ENCODE results near the gene ZNF530.

The ZNF530 gene

GRCh38 chr19:57599761-57600383 lies at the start of gene ZNF530:
Gene ZNF530, plus strand, starts transcription at chr19:57599885. Its CDS starts 4,461 bp downstream, at chr19:57604346.
- DNase-seq: peak; percentile 94

DNA sequence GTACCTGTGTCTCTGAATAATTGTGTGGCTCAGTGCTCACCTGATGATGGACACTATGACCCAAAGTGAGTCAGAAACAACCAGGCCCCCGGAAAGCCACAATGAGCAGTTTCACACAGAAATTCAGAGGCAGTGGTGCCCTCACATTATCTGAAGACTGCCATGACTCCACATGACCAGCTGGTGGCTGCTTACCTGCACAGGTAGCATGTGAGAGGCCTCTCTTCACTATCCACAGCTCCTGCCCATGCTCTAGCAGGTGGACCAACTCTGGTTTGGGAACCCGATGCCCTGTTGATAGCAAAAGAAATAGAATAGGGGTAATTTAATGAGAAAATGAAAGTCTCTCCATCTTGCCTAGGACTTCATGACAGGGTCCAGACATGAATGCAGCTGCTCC lies 47.3 kb upstream of the ZNF530 start:
- no peak for DNase-seq

DNA sequence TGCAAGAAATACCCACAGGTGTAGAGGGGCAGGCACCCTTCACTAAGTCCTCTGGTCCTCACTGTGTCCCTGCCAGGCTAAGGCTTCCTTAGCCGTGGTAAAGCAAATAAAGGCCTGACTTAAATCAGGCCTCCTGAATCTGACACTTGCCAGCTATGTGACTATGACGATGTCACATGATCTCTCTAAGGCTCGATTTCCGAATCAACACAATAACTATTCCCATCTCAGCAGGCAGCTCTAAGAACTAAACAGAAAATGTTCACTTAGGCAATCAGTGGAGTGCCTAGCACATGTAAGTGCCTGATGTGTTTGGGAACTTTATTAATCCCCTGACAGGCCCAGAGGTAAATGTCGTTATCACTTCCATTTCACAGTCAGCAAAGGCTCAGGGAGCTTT lies 42.0 kb upstream of the ZNF530 start:
- DNase-seq: no peak

GRCh38 chr19:57558525-57558924 lies 41.2 kb upstream of the ZNF530 start:
- peak; percentile 22 for DNase-seq

GRCh38 chr19:57559008-57559403 lies 40.7 kb upstream of the ZNF530 start:
- DNase-seq: peak; percentile 15

GRCh38 chr19:57559404-57560025 lies 40.2 kb upstream of the ZNF530 start, which contains the start of gene ZNF550:
Gene ZNF550, minus strand, starts transcription at chr19:57559863. Its CDS starts 181 bp downstream, at chr19:57559682.
- peak; percentile 86 for DNase-seq

DNA sequence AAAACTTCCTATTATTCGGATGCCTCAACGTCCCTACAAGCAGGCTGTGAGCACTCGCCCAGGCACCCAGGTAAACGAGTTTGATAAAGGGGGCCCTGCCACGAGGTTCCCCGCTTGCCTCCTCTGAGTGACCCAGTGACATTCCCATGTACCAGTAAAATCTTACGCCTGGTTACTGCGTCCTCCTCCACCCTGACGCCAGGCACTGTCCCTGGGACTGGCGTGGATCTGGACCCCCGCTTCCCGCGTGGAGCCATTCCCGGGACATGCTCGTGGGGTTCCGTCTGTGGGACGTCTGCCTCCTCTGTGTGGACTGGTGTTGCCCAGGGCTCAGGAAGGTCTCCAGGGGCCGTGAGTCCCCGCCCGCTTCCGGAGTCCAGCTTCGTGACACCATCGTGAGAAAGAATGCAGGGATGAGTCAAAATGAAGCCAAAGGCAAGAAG lies 39.6 kb upstream of the ZNF530 start:
- DNase-seq: peak; percentile 73

- no peak for DNase-seq
Measured at GRCh38 chr19:57563547-57563946, 36.1 kb upstream of the ZNF530 start.

DNA sequence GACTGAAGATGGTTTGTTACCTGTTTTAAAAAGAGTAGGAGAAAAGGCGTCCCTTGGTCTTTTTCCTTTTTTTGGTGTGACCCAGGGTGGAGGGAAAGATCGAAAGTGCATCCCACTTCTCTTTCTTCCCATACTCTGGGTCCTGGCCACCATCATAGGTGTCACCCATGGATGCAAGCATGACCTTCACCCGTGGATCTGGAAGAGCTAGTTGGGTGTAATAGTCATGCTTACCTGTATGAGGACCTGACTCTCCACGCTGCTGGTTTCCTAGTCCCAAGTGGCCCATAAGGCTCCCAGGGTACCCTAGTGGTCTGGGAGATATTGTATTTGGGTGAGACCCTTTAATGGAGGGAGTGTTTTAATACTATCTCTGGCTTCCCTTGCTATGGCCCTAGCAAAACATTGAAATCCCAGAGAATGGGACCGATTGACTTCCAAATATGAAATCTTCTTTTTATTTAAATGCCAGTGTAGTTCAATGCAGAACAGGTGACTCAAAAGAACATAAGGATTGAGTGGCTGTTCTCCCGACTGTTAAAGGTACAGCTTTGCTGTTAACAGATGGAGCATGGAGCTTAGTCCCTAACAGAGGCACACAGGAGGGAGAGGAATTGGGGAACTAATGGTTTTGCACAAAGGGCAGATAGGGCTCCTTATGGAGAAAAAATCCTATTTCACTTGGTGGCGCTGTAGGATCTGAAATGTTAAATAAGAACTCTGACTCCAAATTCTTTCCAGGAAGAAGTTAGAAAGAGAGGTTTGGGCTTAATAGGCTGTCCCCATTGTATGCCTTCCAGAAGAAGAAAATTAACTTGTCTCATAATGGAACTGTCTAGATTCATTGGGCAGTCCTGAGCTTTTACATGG lies 33.1 kb upstream of the ZNF530 start:
- DNase-seq: peak; percentile 38

- DNase-seq: no peak
Measured at GRCh38 chr19:57570707-57571106, 29.0 kb upstream of the ZNF530 start.

DNA sequence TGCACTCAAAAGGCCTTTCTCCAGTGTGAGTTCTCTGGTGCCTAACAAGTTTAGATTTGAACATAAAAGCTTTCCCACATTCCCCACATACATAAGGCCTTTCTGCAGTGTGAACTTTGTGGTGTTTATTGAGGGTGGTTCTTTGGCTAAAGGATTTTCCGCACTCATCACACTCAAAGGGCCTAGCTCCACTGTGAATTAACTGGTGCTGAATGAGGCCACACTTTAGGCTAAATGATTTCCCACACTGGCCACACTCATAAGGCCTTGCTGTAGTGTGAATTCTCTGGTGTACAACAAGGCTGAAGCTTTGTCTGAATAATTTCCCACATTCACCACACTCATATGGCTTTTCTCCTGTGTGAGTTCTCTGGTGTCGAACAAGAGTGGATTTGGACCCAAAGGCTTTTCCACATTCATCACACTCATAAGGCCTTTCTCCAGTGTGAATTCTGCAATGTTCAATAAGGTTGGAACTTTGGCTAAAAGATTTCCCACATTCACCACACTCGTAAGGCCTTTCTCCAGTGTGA lies 27.2 kb upstream of the ZNF530 start:
- DNase-seq: no peak

- DNase-seq: no peak
Measured at GRCh38 chr19:57576661-57577060, 23.0 kb upstream of the ZNF530 start.

DNA sequence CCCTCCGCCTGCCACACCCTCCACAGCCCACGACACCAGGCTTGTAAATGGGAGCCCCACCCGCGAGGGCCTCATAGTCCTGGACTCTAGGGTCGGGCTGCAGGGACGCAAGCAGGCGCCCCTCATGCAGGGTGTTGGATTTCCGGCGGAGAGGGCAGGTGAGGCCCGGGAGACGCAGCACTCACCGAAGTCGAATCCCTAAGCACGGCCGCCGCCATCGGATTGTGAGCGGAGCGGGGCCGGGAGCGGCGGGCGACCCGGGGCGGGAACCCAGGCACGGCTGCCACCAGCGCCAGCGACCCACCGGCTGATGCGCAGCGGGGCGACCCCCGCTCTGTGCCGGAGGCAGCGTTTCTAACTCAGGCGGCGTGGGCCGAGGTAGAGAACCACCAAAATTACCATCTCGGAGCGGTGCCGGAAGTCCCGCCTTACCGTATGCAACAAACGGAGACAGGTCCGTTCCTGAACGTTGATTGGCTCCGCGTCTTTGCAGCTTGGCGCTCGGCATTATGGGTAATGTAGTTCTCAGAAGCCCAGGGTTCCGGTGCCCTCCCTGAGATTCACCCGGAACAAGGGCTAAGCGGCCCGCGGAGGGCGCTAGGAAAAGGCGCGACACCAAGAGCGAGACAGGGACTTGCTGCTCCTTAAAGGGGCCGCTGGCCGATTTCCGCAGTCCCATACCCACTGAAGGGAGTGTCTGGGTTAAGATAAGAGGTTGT lies 21.0 kb upstream of the ZNF530 start, which contains the start of gene ZNF416:
Gene ZNF416 (minus strand): TSS at position 425 of the 719 bp plus-strand sequence. CDS start 207 bp downstream, at position 218.
- peak; percentile 98 for DNase-seq

DNA sequence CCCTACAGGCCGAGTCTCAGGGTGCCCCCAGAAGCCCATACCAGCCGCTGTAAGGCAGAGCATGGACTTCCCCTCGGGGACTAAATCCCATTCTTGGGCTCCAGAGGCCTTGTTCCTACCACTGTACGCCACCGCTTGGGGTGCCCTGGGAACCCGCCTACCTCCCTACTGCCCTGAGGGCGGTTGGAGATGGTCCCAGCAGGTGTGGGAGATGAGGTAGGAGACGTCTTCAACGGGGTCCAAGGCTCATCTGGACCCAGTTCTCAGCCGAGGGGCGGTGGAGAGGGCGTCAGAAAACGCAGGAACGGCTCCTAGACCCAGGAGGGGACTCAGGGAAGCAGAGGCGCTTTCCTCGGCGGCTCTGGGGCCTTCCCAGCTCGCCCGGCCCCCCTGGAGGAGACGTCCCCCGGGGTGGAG lies 16.6 kb upstream of the ZNF530 start:
- DNase-seq: no peak

- peak; percentile 96 for DNase-seq
Measured at GRCh38 chr19:57583521-57584416, 15.9 kb upstream of the ZNF530 start, which contains the start of gene ZIK1. Gene ZIK1, plus strand, starts transcription at chr19:57584145. Its CDS starts 212 bp downstream, at chr19:57584357.

- DNase-seq: peak; percentile 69
Measured at GRCh38 chr19:57587529-57587928, 12.2 kb upstream of the ZNF530 start.

GRCh38 chr19:57599377-57599760 lies 316 bp upstream of the ZNF530 start:
- no peak for DNase-seq

- no peak for DNase-seq
Measured at GRCh38 chr19:57606931-57607330, 7.2 kb downstream of the ZNF530 start.

- DNase-seq: no peak
Measured at GRCh38 chr19:57611113-57611512, 11.4 kb downstream of the ZNF530 start.

DNA sequence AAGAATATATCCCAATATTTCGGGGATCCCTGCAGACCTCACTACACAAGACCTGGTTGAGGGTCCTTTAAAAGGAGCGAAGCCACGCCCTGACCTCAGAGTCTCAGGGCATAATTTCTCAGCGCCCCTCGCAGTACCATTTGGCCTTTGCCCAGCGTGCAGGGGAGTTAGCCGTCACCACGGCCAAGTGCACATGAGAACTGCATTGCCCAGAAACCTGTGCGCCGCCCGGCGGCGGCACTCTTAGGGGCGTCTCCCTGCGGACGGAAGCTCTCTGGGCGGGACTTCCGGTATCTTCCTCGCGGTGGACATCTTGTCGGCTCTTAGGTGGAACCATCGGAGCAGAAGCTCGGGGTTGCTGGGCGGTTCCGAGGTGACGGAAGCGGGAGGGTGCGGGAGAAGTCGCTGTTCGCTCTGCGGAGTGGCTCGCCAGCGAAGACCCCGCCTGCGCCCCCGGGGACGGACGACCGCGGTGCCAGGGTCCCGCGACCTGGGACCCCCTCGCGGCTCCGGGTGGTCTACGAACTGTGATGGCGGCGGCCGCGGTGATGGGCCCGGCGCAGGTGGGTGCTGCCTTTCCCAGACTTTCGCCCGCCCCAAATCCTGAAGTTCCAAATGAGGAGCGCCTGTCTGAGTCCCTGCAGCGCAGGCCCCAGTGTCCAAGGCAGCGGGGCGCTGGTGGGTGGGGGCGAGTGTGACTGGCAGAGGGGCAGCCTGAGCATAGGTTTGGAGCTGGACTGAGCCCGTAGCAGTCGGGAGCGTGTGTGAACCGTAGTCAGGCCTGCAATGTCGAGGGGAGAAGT lies 14.5 kb downstream of the ZNF530 start, which contains the start of gene ZNF134:
Gene ZNF134 (plus strand): TSS at position 302 of the 803 bp plus-strand sequence. CDS start 5,227 bp downstream, outside the sequence.
- DNase-seq: peak; percentile 90

Measured in fibroblast of skin of right biceps (primary cell).